Osteoblast (primary cell): ENCODE results near the gene SPRY1. TPM values are rescaled to one million over a fixed set of nuclear protein-coding genes. Genes with fewer than 3 reads are reported as not detected.

ENCODE experiments used
- DNase-seq: peaks from one replicate; pipeline ENCODE4 v3.0.0; 2011; ENCODE audit warnings: low spot score, mixed read lengths; ENCODE audit not compliant: insufficient read length; ENCODE audit errors: missing footprints
- H2AFZ ChIP-seq: 2 replicates; pipeline ENCODE4 v1.6.0; 2011; ENCODE audit warnings: mild to moderate bottlenecking, low read length
- H3K27ac ChIP-seq: 2 replicates; pipeline ENCODE4 v1.5.1; 2011; ENCODE audit warnings: mild to moderate bottlenecking, low read depth, low read length, moderate library complexity
- H3K27me3 ChIP-seq: 2 replicates; pipeline ENCODE4 v1.6.0; 2012; ENCODE audit warnings: mild to moderate bottlenecking, control low read depth, inconsistent platforms, low read length, moderate library complexity; ENCODE audit not compliant: insufficient read depth
- H3K36me3 ChIP-seq: 2 replicates; pipeline ENCODE4 v1.5.1; 2011; ENCODE audit warnings: mild to moderate bottlenecking, low read length, control low read depth, moderate library complexity; ENCODE audit not compliant: insufficient read depth
- H3K4me1 ChIP-seq: 2 replicates; pipeline ENCODE4 v1.5.1; 2011; ENCODE audit warnings: mild to moderate bottlenecking, low read length, control low read depth, moderate library complexity; ENCODE audit not compliant: insufficient read depth
- H3K4me2 ChIP-seq: 2 replicates; pipeline ENCODE4 v1.6.0; 2011; ENCODE audit warnings: mild to moderate bottlenecking, low read length; ENCODE audit not compliant: insufficient read depth
- H3K4me3 ChIP-seq: fragments of 200-600 bp; sonication (generic); 3 replicates; pipeline ENCODE4 v1.5.1; 2012; ENCODE audit warnings: mild to moderate bottlenecking, low read length, inconsistent platforms; ENCODE audit not compliant: insufficient read depth
- H3K79me2 ChIP-seq: 2 replicates; pipeline ENCODE4 v1.6.0; 2012; ENCODE audit warnings: mild to moderate bottlenecking, low read length, control low read depth, inconsistent platforms; ENCODE audit not compliant: insufficient read depth
- H3K9me3 ChIP-seq: 2 replicates; pipeline ENCODE4 v1.5.1; 2011; ENCODE audit warnings: low read depth, low read length, control low read depth
- H4K20me1 ChIP-seq: 2 replicates; pipeline ENCODE4 v1.6.0; 2012; ENCODE audit warnings: mild to moderate bottlenecking, low read length, control low read depth; ENCODE audit not compliant: insufficient read depth
- CTCF ChIP-seq: IDR thresholded peaks from 2 replicates; pipeline ENCODE4 v1.5.1; 2011; ENCODE audit warnings: mild to moderate bottlenecking, low read depth, low read length, moderate library complexity; ENCODE audit errors: extremely low read depth
- total RNA-seq: library from RNA; depleted of rRNA; stranded (reverse); fragments of >200 nt; gene quantifications from 2 replicates; pipeline ENCODE4 v1.2.3, GENCODE V29; 2012

SPRY1 gene
- total RNA-seq, 1 donor: 5.1 TPM

GRCh38 chr4:123415576-123415975 lies 19.0 kb downstream of the SPRY1 start:
- H3K36me3 ChIP-seq: no peaks in the 10 kb centered on the region
- no peaks in the 10 kb centered on the region for H3K79me2 ChIP-seq
- no peak overlapping the region for H3K4me3 ChIP-seq
- DNase-seq: no peak
- peak overlapping the region; percentile 63 for H3K4me2 ChIP-seq
- no peak for TF ChIP-seq CTCF
- no peaks in the 10 kb centered on the region for H3K9me3 ChIP-seq
- H3K27me3 ChIP-seq: no peaks in the 10 kb centered on the region
- H4K20me1 ChIP-seq: no peaks in the 10 kb centered on the region
- peaks cover 34% of the 10 kb centered on the region for H3K4me1 ChIP-seq
- H2AFZ ChIP-seq: no peak overlapping the region
- no peak overlapping the region for H3K27ac ChIP-seq

GRCh38 chr4:123415977-123416376 lies 19.4 kb downstream of the SPRY1 start:
- Histone ChIP-seq H3K4me2 (peak overlapping the region; percentile 63), H3K9me3 (no peaks in the 10 kb centered on the region), H3K4me3 (no peak overlapping the region), H3K79me2 (no peaks in the 10 kb centered on the region), H4K20me1 (no peaks in the 10 kb centered on the region), H3K27me3 (no peaks in the 10 kb centered on the region), H3K4me1 (peaks cover 34% of the 10 kb centered on the region), H3K36me3 (no peaks in the 10 kb centered on the region), H3K27ac (no peak overlapping the region), H2AFZ (no peak overlapping the region)
- no peak for TF ChIP-seq CTCF
- no peak for DNase-seq

- DNase-seq: no peak
- Histone ChIP-seq H3K27me3 (no peaks in the 10 kb centered on the region), H4K20me1 (no peaks in the 10 kb centered on the region), H3K36me3 (no peaks in the 10 kb centered on the region), H2AFZ (peak overlapping the region; percentile 15), H3K4me3 (peak overlapping the region; percentile 19), H3K4me1 (peaks cover 42% of the 10 kb centered on the region), H3K79me2 (no peaks in the 10 kb centered on the region), H3K4me2 (peak overlapping the region; percentile 72), H3K9me3 (no peaks in the 10 kb centered on the region), H3K27ac (peak overlapping the region; percentile 54)
- no peak for TF ChIP-seq CTCF
Observed at GRCh38 chr4:123417813-123418212, 21.2 kb downstream of the SPRY1 start.

GRCh38 chr4:123418351-123418931 lies 21.8 kb downstream of the SPRY1 start:
- Histone ChIP-seq H3K4me1 (peaks cover 42% of the 10 kb centered on the region), H3K27me3 (no peaks in the 10 kb centered on the region), H3K4me3 (peak overlapping the region; percentile 26), H3K9me3 (no peaks in the 10 kb centered on the region), H3K27ac (peak overlapping the region; percentile 54), H4K20me1 (no peaks in the 10 kb centered on the region), H3K4me2 (peak overlapping the region; percentile 72), H2AFZ (peak overlapping the region; percentile 15), H3K79me2 (no peaks in the 10 kb centered on the region), H3K36me3 (no peaks in the 10 kb centered on the region)
- peak; percentile 94 for DNase-seq
- no peak for TF ChIP-seq CTCF
